ENCODE data around the gene TPPP3.

TPPP3 gene

GRCh38 chr16:67405336-67405735 lies 12.0 kb upstream of the TPPP3 start:
- TF ChIP-seq, protein P1, sequence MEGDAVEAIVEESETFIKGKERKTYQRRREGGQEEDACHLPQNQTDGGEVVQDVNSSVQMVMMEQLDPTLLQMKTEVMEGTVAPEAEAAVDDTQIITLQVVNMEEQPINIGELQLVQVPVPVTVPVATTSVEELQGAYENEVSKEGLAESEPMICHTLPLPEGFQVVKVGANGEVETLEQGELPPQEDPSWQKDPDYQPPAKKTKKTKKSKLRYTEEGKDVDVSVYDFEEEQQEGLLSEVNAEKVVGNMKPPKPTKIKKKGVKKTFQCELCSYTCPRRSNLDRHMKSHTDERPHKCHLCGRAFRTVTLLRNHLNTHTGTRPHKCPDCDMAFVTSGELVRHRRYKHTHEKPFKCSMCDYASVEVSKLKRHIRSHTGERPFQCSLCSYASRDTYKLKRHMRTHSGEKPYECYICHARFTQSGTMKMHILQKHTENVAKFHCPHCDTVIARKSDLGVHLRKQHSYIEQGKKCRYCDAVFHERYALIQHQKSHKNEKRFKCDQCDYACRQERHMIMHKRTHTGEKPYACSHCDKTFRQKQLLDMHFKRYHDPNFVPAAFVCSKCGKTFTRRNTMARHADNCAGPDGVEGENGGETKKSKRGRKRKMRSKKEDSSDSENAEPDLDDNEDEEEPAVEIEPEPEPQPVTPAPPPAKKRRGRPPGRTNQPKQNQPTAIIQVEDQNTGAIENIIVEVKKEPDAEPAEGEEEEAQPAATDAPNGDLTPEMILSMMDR (IDR thresholded peaks at IDR 0.05; ENCODE audit: low read depth, low read length), result no peak
- DNase-seq (ENCODE audit: low read depth in 2 of 2), result no peak
- no peak overlapping the region for H3K4me3 ChIP-seq (replicated peaks in 1 of 2; ENCODE audit: low read depth in 2 of 2, low read length in 2 of 2)

GRCh38 chr16:67404740-67405226 lies 11.5 kb upstream of the TPPP3 start:
- no peak for DNase-seq (ENCODE audit: low read depth in 2 of 2)
- TF ChIP-seq, protein P1 (IDR thresholded peaks at IDR 0.05; ENCODE audit: low read depth, low read length), result no peak
- no peak overlapping the region for H3K4me3 ChIP-seq (replicated peaks in 1 of 2; ENCODE audit: low read depth in 2 of 2, low read length in 2 of 2)

DNA sequence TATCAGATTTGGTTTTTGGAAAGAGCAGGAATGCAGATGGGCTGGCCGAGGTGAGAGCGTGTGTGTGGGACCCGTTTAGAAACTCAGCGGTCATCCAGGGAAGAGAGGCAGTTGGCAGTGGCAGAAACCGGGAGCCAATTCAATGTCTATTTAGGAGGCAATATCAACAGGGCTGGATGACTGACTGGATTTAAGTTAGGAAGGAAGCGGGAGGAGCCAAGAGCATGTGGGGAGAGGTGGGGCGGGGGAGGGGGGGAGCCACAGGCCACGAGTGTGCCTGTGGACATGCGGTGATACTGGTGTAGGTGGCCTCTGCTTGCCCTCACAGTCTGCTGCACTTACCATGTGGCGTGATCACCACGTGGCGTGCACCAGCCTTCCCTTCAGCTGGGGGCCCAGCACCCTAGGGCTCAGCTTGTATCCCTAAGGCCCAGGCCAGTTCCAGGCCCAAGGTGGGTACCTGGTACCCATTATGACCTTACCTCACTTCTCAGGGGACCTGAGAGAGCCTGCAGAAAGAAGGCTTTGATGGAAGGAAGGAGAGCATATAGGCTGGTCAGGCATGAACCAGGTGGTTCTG lies 10.8 kb upstream of the TPPP3 start:
- DNase-seq (ENCODE audit: low read depth in 2 of 2), result no peak
- H3K4me3 ChIP-seq (replicated peaks in 1 of 2; ENCODE audit: low read depth in 2 of 2, low read length in 2 of 2), result no peak overlapping the region
- TF ChIP-seq, protein P1 (IDR thresholded peaks at IDR 0.05; ENCODE audit: low read depth, low read length), result no peak

DNA sequence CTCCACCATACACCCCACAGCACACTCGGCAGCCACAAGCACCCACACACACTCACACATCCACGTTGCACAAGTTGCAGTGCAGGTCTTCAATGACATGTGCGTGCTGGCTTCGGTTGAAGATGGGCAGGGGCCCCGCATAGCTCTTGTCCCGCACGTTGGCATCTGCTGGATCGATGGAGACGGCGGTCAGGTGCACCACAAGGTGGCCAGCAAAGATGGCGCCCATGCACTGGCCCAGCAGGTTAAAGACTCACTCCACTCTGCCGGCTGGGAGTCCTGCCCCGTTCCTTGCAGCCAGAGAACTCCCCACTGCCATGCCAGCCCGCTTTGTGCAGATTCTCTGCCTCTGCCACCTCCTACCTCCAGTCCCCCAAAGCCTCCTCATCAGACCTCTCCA lies 7.6 kb upstream of the TPPP3 start:
- no peak for DNase-seq (ENCODE audit: low read depth in 2 of 2)

DNA sequence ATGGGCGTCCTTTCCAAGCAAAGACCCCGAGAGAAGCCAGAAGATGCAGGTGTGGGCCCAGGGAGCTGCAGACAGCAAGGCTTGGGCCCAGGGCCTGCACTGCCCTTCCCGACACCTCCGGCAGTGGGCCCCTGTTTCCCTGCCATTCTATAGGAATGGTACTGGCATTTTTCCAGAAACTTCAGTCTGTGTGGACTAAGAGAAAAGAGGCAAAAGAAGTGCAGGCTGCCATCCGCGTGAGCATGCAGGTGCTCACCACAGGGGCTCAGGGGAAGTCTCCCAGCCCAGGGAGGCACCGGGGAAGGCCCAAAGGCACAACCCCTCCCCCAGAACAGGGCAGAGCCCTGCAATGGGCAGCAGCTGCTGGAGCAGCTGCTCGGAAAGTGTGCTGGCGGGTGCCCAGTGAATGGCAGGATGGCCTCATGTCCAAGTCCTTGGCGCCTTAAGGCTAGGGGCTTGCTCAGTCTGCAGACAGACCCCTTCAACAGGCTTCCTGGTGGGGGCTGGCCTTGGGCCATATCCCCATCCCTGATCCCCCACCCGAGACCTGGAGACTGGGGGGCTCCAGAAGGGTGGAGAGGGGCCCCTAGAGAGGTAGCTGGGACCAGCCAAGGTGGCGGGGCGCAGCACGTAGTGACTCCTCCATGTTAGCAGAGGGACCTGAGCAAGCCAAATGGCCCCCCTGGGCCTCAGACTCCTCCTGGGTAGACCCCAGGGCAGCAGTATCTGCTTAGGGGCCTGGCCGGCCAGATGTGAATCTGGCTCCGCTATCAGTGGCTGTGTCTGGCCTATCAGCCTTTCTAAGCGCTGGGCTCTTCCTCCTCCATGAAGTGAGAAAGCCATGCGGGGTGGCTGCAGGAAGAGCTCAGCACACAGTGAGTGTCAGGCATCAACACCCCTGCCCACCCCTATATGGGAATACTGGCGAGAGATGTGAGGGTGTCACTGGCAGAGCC lies 6.7 kb upstream of the TPPP3 start:
- TF ChIP-seq, protein P1 (IDR thresholded peaks at IDR 0.05; ENCODE audit: low read depth, low read length), result no peak
- no peak for DNase-seq (ENCODE audit: low read depth in 2 of 2)
- H3K4me3 ChIP-seq (replicated peaks in 1 of 2; ENCODE audit: low read depth in 2 of 2, low read length in 2 of 2), result no peak overlapping the region

More for the DNA sequence above, 7.6 kb upstream of the TPPP3 start:
- no peak overlapping the region for H3K4me3 ChIP-seq (replicated peaks in 1 of 2; ENCODE audit: low read depth in 2 of 2, low read length in 2 of 2)
- TF ChIP-seq, protein P1 (IDR thresholded peaks at IDR 0.05; ENCODE audit: low read depth, low read length), result no peak

GRCh38 chr16:67399218-67399733 lies 6.0 kb upstream of the TPPP3 start:
- TF ChIP-seq, protein P1 (IDR thresholded peaks at IDR 0.05; ENCODE audit: low read depth, low read length), result peak; percentile 71
- peak in 1 of 2 donors; percentile 23 for DNase-seq (ENCODE audit: low read depth in 2 of 2)
- no peak overlapping the region for H3K4me3 ChIP-seq (replicated peaks in 1 of 2; ENCODE audit: low read depth in 2 of 2, low read length in 2 of 2)
